HG02678 (cell line): ENCODE results near the gene ADAMTS18.

Experiments used
- ATAC-seq: cut with Tn5 transposase; IDR thresholded peaks from one replicate; pipeline ENCODE4 v1.9.1; 2021; ENCODE audit warnings: mild to moderate bottlenecking, moderate library complexity; ENCODE audit not compliant: unreplicated experiment

Gene ADAMTS18

DNA sequence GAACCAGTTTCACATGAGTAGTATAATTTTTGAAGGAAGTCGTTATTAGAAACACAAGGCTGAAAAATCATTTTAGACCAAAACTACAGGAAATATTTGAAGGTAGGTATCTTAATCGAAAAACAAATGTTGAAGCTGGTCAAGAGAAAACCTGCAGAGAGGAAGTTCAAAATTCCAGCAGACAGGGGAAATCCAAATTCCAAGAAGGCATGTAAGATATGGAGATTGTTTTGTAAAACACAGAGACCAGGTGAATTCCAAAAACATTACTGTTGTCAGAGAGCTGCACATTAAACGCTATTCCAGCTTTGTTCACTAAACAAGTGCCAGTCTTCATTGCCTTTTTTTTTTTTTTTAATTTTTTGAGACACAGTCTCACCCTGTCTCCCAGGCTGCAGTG lies 38.4 kb downstream of the ADAMTS18 start:
- no peak for ATAC-seq

DNA sequence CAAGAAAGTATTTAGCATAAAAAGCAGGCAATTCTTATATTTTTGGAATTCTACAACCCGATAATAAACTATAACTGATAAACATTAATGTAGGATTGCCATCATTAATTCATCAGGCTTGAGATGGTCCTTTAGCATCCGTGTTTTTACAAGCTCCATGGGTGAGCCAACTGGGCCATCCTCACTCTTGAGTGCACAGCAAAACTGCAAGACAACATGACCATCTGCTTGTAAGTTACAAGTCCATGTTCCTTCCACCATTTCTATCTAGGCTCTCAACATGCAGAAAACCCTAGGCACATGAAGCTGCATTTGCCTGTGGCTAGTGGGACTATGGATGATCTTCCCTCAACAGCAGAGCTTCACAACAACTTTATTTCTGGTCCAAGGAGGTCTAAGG lies 40.1 kb downstream of the ADAMTS18 start:
- no peak for ATAC-seq

DNA sequence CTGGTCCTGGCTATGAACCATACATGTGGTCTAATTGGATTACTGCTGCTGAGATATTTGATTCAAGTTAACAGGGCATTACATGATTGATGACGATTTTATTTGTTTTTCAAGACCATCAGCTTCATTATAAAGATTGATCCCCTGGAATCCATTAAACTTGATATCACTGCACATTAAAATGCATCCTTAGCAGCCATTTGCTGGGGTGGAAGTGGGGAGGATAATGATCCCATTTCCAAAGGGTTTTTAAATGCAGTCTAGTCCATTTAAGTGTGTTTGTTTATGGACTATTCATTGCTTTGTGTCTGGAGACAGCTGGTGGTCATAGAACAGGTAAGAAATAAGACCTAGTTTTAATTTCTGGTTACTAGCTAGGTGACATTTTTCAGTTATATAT lies 40.9 kb downstream of the ADAMTS18 start:
- no peak for ATAC-seq

DNA sequence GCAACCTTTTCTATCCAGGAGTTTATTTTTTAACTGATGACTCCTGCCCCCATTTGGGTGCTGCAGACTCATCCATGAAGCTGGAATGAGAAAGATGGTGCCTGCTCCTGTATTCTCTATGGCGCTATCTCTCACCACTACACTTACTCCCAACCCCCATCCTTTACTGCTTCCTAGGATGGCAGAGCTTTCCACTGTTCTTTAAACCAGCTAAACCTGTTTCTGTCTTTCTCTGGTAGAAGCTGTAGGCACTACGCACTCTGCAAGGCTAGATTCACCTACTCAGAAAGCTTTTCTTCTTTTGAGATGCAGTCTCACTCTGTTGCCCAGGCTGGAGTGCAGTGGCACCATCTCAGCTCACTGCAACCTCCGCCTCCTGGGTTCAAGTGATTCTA lies 47.0 kb downstream of the ADAMTS18 start:
- ATAC-seq: no peak

DNA sequence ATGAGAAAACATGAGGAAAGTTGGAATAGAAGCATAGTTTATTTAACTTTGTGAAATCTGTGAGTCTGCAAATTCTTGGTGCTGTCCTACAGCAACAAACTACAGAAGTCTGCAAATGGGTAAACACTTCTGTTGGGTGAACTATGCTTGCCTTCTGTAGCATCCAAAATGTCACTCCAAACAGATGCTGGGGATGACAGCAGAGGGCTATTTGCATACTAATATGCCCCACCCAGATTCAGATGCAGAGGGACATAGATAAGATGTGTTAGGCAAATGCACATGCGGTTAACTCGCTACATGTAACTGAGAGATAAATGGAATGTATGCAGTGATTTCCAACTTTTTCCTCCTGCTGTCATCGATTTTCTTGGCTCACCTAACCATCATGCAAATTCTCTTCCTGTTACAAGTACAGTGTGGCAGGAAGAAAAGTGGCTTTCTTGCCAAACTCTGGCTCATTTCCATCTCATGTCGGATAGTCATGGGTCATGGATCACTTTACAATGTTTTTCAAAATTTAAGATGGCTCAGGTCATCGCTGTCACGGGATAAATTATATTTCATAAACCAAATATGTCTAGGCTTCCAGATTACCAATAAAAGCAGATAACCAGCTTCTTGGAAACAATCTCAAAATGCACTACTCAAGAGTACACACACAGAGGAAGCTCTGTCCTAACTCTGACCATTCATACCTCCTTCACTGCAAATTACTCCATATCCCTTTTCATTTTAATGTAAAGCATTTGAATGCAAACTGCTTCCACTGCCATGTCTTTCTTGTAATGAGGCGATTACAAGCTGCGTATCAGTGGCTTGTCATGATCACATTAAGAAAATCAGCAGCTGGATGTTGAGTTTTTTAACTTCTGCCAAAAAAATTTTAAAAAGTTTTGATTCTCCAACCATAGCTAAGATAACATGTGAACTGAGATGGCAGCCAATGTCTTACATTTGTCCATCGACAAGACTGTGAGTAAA lies 47.7 kb downstream of the ADAMTS18 start:
- ATAC-seq: no peak

DNA sequence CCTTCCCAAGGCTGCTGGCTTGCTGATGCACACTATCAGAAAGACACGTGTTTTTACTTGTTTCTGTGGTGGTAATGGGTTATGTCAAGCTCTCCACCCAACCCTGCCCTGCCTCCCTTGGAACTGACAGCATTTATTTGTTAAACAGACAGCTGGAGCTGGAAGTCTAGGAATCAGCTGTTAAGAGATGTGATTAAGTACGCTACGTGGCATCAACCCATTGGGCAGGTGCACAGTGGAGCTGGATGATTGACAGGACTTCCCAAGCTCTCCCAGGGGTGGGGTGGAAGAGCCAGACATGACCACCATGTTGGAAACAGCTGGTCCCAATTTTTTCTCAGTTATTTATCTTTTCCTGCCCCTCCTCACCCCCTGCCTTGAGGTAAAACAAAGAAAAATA lies 49.4 kb downstream of the ADAMTS18 start:
- ATAC-seq: no peak

DNA sequence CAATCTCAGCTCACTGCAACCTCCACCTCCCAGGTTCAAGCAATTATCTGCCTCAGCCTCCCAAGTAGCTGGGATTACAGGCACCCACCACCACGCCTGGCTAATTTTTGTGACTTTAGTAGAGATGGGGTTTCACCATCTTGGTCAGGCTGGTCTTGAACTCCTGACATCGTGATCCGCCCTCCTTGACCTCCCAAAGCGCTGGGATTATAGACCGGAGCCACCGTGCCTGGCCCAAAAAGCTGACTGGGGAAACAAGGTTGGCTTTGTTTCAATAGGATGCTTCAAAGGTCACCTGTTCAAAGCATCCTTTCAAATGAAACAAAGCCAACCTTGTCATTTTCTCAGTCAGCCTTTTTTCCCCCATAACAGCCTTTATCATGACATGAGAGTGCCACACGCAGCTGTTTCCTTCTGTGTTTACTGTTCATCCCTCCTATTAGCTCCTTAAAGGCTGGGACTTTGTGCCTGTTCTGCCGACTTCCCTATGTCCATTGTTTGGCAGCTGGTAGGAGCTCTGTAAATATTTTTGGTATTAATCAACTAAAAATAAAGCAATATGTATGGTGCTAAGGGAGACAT lies 51.1 kb downstream of the ADAMTS18 start:
- ATAC-seq: no peak

DNA sequence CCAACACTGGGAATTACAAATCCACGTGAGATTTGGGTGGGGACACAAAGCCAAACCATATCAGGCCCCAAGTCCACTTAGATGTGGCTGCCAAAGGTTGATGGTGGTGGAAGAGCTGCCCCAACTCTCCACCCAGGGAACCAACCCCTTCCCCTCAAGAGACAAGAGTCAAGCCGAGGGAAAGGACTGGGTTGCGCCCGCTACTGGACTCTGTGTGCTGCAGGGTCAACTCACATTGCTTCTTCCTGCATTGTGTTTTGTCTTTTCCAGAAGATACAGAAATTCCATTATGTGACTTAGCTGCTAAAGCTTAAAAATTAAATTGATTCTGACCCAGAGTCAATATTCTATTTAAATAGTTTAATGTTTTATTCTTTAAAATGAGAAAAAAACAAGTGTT lies 58.5 kb downstream of the ADAMTS18 start:
- ATAC-seq: no peak

DNA sequence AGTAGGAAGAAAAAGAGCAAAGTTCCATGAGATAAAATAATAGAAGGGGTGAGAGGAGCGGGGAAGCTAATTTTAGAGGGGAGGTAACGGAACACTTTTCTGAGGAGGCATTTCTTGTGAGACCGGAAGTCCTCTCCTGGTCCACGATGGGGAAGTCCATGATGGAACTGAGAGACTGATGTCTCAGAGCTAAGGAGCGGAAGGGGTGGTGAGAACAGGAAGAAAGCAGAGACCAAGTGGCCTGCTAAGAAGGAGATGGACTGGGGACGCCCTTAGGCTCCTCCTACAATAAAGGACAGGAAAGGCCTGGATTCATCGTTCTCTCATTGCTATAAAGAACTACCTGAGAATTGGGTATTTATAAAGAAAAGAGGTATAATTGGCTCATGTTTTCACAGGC lies 59.4 kb downstream of the ADAMTS18 start:
- ATAC-seq: no peak

DNA sequence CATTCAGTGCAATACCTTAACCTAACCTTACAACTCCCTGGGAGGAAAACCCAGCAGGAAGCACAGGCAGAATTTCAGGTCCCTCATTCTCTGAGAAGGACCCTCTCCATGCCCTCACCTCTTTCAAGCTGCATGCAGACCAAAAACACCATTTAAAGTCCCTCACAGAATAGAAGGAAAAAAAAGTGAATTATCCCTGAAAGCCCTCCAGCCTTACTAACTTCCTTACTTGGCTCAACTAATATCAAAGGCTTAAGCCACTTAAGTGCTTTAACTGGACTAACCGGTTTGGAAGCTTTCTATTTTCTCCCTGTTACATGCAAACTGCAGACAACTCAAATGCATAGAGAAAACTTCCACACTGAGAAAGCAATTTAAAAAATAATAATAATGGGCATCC lies 60.5 kb downstream of the ADAMTS18 start:
- ATAC-seq: no peak

DNA sequence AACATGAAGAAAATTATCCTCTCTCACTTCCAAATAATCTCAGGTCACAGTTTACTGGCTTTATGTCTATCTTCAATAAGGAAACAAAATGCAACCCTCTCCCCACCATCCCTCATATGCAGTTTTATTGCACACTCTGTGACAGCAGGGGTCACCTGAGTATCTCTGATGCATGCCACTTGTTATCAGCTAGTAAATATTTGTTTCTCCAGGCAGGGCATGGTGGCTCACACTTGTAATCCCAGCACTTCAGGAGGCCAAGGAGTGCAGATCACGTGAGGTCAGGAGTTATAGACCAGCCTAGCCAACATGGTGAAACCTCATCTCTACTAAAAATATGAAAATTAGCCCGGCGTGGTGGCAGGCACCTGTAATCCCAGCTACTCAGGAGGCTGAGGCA lies 61.1 kb downstream of the ADAMTS18 start:
- ATAC-seq: no peak

DNA sequence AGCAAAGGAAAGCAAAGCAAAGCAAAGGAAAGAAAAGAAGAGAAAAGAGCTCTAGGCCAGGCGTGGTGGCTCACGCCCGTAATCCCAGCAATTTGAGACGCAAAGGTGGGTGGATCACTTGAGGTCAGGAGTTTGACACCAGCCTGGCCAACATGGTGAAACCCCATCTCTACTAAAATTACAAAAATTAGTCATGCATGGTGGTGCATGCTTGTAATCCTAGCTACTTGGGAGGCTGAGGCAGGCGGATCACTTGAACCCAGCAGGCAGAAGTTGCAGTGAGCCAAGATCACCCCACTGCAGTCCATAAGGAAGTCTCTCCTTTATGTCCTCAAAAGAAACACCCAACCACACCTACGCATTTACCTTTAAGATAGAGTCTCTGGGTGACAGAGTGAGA lies 70.1 kb downstream of the ADAMTS18 start:
- ATAC-seq: no peak

DNA sequence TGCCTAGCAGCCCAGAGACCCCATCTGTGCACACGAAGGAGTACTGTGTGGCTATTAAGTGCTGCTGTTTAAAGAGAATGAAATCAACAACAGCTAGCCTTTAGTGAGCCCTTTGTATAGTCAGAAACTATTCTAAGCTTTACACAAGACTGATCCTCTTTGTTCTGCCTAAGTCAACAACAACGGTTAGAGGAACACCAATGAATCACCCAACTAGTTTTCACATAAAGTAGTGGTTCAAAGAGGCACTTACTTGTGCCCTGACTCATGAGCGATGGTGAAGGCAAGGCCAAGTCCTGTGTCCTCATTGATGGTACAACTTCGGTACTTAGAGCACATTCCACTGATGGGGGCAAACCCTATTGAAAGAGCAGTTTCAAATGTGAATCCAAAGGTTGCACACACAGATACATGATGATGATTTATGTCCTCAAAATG lies 75.8 kb downstream of the ADAMTS18 start:
- no peak for ATAC-seq

DNA sequence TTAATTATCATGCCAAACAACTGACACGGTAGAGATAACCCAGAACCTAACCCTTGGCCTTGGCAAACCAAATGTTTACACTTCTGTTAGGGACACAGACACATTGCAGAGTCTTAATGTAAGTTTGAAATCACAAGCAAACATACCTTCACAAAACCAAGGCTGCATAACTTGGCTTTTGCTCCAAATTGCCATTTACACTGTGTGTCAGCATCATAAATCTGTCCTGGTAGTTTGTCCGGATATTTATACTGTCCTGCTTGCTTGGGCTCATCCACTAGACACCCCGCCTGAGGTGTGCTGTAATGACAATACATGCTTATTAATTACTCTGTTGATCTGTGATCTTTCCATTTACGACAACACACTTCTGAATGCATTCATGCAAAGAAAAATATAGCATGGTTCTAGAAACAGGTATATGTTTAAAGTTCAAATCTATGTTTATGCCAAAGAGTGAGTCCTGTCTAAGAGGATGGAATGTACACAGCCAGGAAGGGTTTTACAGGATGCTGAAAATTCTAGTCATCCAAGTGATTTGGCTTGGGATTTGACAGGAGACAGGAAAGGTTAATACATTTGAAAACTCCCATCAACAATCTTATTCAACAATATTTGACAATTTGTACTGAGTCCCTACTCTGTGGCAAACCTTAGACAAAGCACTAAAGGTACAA lies 81.1 kb downstream of the ADAMTS18 start:
- no peak for ATAC-seq

DNA sequence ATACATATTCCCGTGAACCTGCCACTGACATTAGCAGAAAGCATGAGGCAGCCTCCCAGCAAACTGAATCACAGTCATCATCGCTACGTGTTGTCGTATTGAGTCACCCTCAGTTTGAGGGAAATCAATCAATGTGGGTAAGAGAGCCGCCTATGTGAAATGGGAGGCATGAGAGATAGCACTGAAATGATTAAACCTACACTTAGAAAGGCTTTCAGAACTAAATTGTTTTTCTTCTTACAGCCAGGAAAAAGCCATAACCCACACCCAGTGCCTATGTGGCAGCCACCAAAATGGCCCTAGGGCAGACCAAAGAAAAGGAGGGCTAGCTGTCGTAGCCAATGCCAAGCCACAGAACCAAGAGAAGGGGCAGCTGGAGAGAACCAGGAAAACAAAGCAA lies 90.5 kb downstream of the ADAMTS18 start:
- ATAC-seq: no peak

DNA sequence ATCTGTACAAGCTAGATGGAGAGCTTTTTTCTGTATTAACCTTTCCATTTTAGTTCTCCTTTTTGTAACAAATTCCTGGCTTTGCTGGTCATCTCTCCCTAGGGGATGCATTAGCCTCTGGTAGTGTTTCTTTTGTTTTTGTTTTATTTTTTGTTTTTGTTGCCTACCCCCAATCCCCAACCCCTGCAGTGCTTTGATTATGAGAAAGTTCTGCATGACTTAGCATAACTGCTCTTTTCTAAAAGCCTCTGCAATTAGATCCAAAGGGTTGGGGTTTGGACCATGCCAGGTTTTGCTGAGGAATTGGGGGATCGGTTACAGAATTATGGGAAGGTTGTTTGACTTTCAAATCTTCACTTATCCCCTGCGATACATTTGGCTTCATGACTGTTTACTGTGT lies 98.2 kb downstream of the ADAMTS18 start:
- no peak for ATAC-seq

DNA sequence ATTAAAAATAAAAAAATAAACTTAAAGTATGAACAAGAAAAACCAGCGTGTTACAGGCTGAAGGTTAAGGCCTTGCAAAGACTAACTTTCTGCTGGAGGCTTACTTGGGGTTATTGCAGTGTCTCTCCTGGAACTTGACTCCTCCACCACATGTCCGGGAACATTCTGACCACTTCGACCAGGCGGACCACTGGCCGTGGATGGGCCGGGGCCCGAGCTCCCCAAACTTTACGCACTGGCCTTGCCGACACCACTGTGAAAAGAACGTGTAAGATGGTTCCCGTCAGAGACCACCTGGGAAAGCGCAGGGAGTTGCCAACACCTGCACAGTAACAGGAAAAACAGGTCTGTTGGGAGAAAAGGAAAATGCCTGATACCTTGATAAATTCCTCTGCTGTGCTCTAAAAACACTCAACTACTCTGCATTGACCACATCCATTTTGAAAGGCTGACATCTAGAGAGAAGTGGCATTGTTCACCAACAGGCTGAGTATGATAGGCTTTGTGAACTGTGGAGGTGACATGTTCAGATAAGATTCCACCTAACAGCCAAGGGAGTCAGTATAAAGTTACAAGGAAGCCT lies 99.1 kb downstream of the ADAMTS18 start:
- ATAC-seq: no peak

DNA sequence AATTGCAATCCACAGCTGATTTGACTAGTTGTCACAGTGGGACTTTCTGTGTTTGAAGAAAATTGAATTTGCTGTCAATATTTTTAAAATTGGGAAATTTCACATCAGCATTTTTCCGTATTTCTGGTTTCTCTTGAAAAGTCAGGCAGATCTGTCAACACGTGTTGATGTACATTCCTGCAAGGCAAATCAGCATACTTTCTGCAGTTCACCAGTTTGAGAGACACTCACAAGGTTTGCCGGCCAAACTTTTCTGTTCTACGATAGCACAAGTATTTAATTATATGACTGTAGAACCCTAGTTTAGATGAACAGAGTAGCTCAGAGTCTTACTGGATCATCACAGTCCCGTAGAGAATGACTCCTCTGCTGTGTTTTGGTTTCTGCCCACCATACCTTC lies 102.0 kb downstream of the ADAMTS18 start:
- no peak for ATAC-seq

DNA sequence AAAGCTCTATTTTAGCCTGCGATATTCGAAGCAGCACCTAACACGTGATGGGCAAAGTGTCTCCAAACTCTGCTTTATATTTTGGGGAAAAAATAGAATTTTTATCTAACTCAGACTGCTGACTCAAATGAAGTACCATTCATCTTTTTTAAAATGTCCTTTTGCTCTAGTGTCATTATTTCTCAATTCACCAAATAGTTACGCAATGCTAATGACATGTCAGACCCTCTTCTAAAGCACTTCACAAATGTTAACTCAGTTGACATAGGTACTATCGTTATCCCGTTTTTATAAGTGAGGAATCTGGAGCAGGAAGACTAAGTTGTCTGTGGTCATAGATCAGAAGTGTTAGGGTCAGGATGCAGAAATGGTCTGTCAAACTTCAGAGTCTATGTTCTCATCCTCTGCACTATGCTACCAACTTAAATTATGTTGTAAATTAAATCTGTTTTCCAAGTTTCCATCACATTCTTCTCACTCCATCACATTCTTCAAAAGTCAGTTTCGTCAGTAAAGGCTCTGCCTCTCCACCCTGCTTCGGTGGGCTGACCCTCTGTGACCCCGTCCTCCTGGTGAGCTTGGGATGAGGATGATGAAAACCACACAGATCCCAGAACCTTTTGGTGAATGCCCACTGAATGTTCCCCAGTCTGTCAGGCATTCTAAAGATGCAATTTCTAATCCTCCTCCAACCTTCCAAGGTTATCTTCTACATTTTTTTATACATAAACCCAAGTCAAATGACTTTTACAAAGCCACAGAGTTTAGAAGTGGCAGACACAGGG lies 102.8 kb downstream of the ADAMTS18 start:
- no peak for ATAC-seq

DNA sequence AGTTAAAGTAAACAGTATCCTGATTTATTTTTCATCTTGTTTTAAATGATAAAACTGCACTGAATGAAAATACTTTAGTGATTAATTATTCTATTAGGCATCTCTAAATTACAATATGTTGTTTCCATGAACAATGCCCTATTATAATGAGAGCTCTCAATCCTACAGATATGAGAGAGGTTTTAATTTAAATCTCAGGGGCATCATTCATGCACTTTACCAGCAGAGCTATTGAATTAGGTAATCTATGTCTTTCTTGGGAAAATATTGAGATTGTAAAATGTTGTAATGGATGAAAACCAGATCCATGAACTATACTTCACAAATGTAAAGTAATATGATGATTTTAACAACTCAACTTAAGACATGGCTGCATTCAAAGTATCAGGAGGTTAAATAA lies 103.8 kb downstream of the ADAMTS18 start:
- ATAC-seq: no peak
